MCF 10A (cell line): ENCODE measurements around the gene HSD17B7. TPM values are rescaled to one million over a fixed set of nuclear protein-coding genes. Genes with fewer than 3 reads are reported as not detected.

ENCODE experiments used
- BruUV-seq: library from RNA; stranded (reverse); fragments of 400-500 nt; replicated peaks from 2 replicates; lab custom pipeline; 2021; lab: Mats Ljungman, UMichigan
- CTCF ChIA-PET: fragments of 300-600 bp; sonication (Branson Sonifier 250); formaldehyde crosslinking; extraction: SDS; loops from one replicate; lab custom pipeline; 2021; ENCODE audit warnings: antibody characterized with exemption, inconsistent platforms; lab: Yijun Ruan, JAX
- POLR2A ChIA-PET: fragments of 300-600, 350-650 bp; sonication (Branson Sonifier 250); formaldehyde crosslinking; extraction: SDS; loops from one replicate; lab custom pipeline; 2020; ENCODE audit warnings: antibody characterized with exemption, inconsistent platforms; lab: Yijun Ruan, JAX
- DNase-seq: peaks from one replicate; pipeline ENCODE4 v3.0.0-alpha.2; 2018; ENCODE audit not compliant: unreplicated experiment
- H3K27ac Mint-ChIP-seq: one replicate; pipeline ENCODE4 v1.8.0; 2022; ENCODE audit warnings: mild to moderate bottlenecking, low read depth, mixed read lengths; ENCODE audit not compliant: unreplicated experiment
- H3K27me3 Mint-ChIP-seq: one replicate; pipeline ENCODE4 v1.8.0; 2022; ENCODE audit warnings: mixed read lengths; ENCODE audit not compliant: insufficient read depth, unreplicated experiment
- H3K36me3 Mint-ChIP-seq: one replicate; pipeline ENCODE4 v1.8.0; 2022; ENCODE audit warnings: mild to moderate bottlenecking, moderate library complexity, mixed read lengths; ENCODE audit not compliant: insufficient read depth, unreplicated experiment
- H3K4me1 Mint-ChIP-seq: one replicate; pipeline ENCODE4 v1.8.0; 2022; ENCODE audit warnings: mixed read lengths; ENCODE audit not compliant: insufficient read depth, unreplicated experiment
- H3K4me3 Mint-ChIP-seq: one replicate; pipeline ENCODE4 v1.8.0; 2022; ENCODE audit warnings: mild to moderate bottlenecking, moderate library complexity, mixed read lengths; ENCODE audit not compliant: unreplicated experiment
- H3K9me3 Mint-ChIP-seq: one replicate; pipeline ENCODE4 v1.8.0; 2022; ENCODE audit warnings: mixed read lengths; ENCODE audit not compliant: unreplicated experiment
- CTCF ChIP-seq: fragments of 200-600 bp; IDR thresholded peaks from one replicate; pipeline ENCODE4 v1.8.0; 2022; ENCODE audit warnings: antibody characterized with exemption, mild to moderate bottlenecking; ENCODE audit not compliant: unreplicated experiment
- intact Hi-C: fragments of 100-400 bp; cut with micrococcal nuclease; formaldehyde crosslinking; loops from 2 replicates; pipeline ENCODE4 v1.14.1; 2022
- total RNA-seq: library from RNA; stranded (reverse); gene quantifications from 2 replicates; pipeline ENCODE4 v1.2.3, GENCODE V29; 2022

Gene HSD17B7
- total RNA-seq, 1 experiment from 2014 or later = 15.5 TPM

DNA sequence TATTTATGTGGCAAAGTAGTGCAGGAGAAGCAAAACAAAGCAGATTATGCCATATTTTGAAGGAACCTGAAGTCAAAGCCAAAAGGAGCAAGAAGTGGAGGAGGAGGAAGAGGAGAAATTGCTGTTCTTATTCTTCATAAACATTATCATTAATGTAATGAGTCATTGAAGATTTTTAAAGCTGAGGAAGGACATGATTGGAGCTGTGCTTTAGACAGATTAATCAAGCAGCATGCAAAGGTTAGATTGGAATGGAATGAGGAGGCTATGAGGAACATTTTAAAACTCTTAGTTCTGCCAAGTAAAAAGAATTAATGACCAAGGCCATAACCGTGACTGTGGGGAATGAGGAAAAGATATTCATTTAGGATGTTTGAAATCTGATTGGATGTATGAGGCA lies 33.0 kb upstream of the HSD17B7 start:
- H3K27me3 Mint-ChIP-seq = no peaks in the 10 kb centered on the region
- no peaks in the 10 kb centered on the region for H3K36me3 Mint-ChIP-seq
- POLR2A ChIA-PET = no interaction called here
- BruUV-seq = no TSS peak
- no peak overlapping the region for H3K27ac Mint-ChIP-seq
- no peaks in the 10 kb centered on the region for H3K4me1 Mint-ChIP-seq
- CTCF ChIA-PET = interaction anchor here (0.7 kb wide), 1 partner anchor 144 kb away, joined by 3 read pairs; no protein-coding TSS in a partner anchor
- H3K4me3 Mint-ChIP-seq = no peak overlapping the region
- no peak for TF ChIP-seq CTCF
- intact Hi-C loops = no loop called here
- H3K9me3 Mint-ChIP-seq = no peaks in the 10 kb centered on the region
- no peak for DNase-seq

DNA sequence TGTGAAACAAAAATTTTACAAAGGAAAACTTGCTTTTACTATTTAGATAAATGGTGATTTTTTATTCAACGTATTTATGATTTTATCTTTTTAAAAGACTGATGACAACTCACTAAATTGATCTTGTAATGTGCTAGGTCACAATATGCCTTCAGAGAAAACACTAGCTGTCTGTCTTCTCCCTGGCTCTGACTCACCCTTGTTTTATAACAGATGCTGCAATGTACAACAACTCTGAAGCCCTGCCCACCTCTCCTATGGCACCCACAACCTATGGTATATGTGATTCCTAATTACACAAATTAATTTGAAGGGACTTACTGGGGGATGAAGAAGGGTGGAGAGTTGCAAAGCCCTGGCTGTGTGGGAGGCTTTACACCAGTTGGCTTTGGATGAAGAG lies 24.7 kb upstream of the HSD17B7 start:
- POLR2A ChIA-PET = interaction anchor here (0.6 to 1.4 kb wide), 2 partner anchors 8 to 13 kb away, joined by 3 to 5 read pairs; no protein-coding TSS in a partner anchor
- H3K27ac Mint-ChIP-seq = no peak overlapping the region

DNA sequence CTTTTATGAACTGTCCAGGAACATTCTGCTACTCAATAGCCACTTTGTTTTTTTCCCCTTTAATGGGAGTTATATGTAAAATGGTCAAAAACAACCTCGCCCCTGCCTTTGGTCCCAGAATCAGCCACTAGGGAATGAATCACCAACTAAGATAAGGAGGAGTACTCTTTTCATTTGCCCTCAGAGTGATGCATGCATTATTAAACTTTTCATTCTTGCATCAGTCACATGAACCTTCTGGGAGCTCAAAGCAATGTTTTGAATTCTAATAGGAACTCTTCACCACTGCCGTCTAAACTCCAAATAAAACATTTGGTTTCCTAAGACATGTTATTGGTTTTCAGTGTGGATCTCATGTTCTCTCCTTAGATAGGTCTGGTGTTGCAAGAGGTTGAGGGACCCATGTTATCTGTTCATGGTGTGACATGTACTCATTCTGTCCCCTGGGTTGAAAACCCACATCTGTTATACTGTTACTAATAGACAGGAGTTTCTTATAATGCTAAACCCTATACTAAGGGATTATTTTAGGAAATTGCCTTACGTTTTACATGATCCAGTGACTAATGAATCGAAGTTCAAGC lies 17.8 kb upstream of the HSD17B7 start:
- CTCF ChIA-PET = no interaction called here
- no TSS peak for BruUV-seq
- Mint-ChIP-seq H3K4me1 (no peaks in the 10 kb centered on the region), H3K36me3 (peaks cover 5% of the 10 kb centered on the region), H3K27ac (no peak overlapping the region), H3K4me3 (no peak overlapping the region), H3K9me3 (no peaks in the 10 kb centered on the region), H3K27me3 (no peaks in the 10 kb centered on the region)
- TF ChIP-seq CTCF = no peak
- POLR2A ChIA-PET = no interaction called here
- intact Hi-C loops = no loop called here
- no peak for DNase-seq

More for the DNA sequence above, 24.7 kb upstream of the HSD17B7 start:
- peak; percentile 27 for DNase-seq
- H3K36me3 Mint-ChIP-seq = no peaks in the 10 kb centered on the region
- no TSS peak for BruUV-seq
- intact Hi-C loops = no loop called here
- CTCF ChIA-PET = interaction anchor here (0.7 to 1.7 kb wide), 3 partner anchors 34 to 153 kb away, joined by 3 to 5 read pairs (median 4); no protein-coding TSS in a partner anchor
- H3K4me1 Mint-ChIP-seq = peaks cover 5% of the 10 kb centered on the region
- H3K27me3 Mint-ChIP-seq = no peaks in the 10 kb centered on the region
- peaks cover 6% of the 10 kb centered on the region for H3K9me3 Mint-ChIP-seq
- no peak overlapping the region for H3K4me3 Mint-ChIP-seq
- TF ChIP-seq CTCF = no peak

- Mint-ChIP-seq H3K27ac (no peak overlapping the region), H3K9me3 (no peaks in the 10 kb centered on the region), H3K4me1 (no peaks in the 10 kb centered on the region), H3K36me3 (peaks cover 5% of the 10 kb centered on the region), H3K27me3 (no peaks in the 10 kb centered on the region), H3K4me3 (no peak overlapping the region)
- no TSS peak for BruUV-seq
- no peak for DNase-seq
- no peak for TF ChIP-seq CTCF
- POLR2A ChIA-PET = interaction anchor here (0.6 kb wide), 1 partner anchor 8 kb away, joined by 3 read pairs; no protein-coding TSS in a partner anchor
- CTCF ChIA-PET = interaction anchor here (0.6 to 1.0 kb wide), 3 partner anchors 16 to 96 kb away, joined by 3 to 5 read pairs (median 4); no protein-coding TSS in a partner anchor
- intact Hi-C loops = no loop called here
Observed at GRCh38 chr1:162774007-162774406, 16.5 kb upstream of the HSD17B7 start.
